ENCODE data around the gene TMEM120B.
"Not testable (repeated sequence)": the region's sequence is repeated elsewhere in the genome, so short reads cannot be mapped to it uniquely, and the experiment has no call there.

Gene TMEM120B

DNA sequence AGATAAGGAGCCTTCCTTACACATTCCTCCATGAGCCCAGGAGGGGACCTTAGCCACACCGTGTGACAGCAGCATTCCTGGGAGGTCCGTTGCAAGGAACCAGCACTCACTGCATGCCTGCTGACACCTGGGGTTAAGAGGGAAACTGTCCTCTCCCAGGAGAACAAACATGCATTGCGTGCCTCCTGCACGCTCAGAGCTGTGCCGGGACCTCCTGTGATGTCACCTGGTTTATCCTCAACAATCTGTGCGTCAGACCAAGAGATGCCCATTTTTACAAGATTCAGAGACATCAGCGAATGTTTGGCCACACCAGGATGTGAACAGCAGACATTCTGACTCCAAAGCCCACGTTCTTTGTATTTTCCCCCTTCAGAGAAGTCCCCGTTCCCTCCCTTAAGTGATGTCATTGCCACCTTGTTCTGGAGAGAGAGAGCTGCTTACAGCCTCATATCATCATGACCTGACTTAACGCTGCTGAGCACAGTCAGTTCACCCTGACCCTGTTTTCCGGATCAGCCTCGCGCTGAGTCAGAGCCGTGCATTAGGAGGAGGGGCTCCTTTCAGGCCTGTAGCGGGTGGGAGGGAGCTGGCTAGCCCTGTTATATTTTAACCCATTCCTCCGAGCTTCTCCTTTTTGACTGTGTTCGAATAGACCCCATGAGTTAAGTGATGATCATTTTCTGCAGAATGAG, 36.2 kb downstream of the TMEM120B start:
- no peak for DNase-seq

DNA sequence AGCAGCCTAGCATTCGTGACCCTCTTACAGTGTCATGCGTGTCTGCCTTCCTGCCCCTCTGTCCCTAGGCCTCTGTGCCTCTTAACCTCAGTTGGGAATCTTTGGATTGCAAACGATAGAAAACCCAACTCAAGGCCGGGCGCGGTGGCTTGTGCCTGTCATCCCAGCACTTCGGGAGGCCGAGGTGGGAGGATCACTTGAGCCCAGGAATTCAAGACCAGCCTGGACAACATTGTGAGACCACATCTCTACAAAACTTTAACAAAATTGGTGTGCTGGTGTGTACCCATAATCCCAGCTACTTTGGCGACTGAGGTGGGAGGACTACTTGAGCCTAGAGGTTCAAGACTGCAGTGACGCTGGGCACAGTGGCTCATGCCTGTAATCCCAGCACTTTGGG, 36.7 kb downstream of the TMEM120B start:
- DNase-seq = no peak

DNA sequence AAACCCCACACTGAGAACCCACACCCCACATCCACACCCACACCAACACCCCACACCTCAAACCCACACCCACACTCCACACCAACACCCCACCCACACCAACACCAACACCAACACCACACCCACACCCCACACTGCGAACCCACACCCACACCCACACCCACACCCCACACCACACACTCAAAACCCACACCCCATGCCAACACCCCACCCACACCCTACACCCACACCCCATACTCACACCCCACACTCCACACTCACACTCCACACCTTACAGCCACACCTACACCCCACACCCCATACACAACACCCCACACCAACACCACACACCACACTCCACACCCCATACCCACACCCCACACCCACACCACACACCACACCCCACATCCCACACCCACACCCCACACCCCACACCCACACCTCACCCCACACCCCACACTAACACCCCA, 38.0 kb downstream of the TMEM120B start:
- DNase-seq = no peak

DNA sequence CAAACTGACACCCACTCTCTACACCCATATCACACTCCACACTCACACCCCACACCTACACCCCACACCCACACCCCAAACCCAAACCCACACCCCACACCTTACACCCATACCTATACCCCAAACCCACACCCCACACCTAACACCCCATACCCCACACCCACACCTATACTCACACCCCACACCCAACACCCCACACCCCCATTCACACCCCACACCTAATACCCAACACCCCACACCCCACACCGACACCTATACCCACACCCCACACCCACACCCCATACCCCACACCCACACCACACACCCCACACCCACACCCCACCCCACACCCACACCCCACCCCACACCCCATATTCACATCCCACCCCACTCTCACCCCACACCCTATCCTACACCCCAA, 38.5 kb downstream of the TMEM120B start:
- DNase-seq = no peak

DNA sequence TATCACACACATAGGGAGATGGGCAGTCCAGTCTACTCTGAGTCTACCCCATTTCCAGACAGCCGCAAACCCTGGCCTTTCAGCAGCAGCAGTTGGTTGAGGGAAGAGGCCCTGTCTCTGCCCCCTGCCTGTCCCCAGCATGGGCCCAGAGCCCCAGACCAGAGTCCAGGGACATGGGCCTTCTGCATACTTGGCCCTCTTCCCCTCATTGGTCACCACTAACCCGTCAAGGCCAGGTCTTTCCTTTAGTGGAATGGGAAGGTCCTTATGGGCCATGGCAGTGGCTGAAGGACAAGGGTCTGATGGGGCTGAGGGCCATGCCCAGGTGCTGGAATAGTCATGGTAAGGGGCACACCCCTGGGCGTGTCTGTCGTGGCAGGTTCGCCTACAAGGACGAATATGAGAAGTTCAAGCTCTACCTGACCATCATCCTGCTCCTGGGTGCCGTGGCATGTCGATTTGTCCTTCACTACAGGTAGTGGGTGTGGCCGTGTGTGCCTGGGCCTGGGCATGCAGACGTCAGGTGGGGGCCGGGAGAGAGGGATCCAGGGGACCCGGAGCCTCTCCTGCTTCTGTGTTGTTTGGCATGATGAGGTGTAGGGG, 39.3 kb downstream of the TMEM120B start:
- DNase-seq = no peak

DNA sequence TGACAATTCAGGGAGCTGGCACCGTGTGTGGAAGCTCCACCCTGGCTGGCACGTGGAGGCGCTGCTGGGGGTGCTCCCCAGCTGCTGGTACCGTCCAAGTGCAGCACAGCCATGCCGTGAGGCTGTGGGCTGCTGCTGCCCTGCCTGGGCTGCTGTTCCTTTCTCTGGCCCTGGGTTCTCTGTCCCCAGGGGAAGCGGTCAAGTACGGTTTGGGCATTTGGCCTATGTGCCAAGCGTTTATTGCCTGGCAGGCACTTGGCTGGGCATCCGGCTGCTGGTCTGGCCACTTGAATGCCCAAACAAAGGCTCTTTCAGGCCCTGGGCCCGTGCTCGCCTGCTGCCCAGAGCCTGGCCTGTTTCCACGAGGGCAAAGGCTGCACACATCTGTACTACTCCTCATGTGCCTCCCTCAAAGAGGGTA, 41.3 kb downstream of the TMEM120B start:
- no peak for DNase-seq

DNA sequence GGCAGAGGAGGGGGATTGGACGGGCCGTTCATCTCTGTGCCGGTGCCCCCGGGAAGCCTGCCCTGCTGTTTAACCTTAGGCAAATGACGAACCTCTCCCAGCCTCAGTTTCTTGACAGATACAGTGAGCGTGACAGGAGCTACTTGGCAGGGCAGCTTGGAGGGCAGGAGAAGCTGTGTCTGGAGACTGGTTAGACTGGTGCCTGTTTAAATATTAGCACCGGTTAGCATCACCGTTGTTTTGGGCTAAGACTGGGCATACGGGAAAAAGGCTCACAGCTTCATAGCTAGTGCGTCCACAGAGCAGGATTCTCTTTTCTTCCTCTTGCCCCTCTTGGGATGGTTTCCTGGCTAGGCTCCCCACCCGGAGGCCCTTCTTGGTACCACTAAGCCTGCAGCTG, 42.3 kb downstream of the TMEM120B start:
- no peak for DNase-seq

DNA sequence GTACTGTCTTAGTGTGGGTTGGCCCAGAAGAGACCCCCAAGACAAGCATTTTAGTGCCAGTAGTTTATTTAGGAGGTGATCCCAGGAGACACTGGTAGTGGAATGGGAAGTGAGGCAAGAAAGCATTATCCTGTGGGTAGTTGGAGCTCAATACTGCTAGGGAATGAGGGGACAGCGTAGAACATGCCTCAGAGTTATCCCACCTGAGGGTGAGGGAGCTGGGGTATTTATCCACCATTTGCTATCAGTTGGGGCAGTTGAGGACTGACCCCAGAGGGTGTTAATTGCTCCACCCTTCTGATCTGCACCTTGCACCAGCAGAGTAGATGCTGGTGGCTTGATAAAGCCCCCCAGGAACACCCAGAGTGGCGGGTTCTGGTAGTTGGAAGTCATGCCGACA, 43.0 kb downstream of the TMEM120B start:
- no peak for DNase-seq

DNA sequence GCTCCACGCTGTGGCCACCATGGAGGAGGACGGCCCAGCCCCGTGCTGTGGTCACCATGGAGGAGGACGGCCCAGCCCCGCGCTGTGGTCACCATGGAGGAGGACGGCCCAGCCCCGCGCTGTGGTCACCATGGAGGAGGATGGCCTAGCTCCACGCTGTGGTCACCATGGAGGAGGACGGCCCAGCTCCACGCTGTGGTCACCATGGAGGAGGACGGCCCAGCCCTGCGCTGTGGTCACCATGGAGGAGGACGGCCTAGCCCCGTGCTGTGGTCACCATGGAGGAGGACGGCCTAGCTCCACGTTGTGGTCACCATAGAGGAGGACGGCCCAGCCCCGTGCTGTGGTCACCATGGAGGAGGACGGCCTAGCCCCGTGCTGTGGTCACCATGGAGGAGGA, 46.0 kb downstream of the TMEM120B start:
- DNase-seq = not testable (repeated sequence)

DNA sequence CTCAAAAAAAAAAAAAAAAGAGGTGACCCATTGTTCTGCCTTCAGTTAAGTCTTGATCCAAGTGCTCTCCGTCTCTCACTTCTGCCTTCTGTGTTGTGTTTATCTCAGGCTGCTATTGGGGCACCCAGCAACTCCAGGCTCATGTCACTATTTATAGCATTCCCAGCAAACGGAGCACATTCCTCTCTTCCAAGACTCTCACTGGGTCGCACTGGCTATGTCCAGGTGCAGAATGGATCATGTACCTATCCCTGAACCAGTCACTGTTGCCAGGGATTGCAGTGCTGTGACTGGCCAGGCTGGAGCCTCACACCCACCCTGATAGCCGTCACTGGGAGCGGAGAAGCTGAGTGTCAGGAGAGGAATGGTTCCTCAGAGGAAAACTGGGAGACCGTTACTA, 49.7 kb downstream of the TMEM120B start:
- DNase-seq = no peak

DNA sequence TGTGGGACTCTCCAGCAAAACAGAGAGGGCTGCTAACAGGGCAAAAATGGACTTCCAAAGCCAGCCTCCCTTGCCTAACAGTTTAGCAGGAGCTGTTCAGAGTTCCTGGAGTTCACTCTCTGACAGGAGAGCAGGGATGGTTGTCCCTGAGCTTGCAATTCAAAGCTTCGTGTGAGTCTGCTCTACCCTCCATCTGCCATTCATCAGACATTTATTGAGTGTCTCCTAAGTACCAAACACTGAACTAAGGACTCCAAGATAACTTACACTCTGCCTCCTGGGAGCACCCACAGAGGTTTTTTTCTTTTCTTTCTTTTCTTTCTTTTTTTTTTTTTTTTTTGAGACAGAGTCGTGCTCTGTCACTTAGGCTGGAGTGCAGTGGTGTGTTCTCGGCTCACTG, 52.3 kb downstream of the TMEM120B start:
- DNase-seq = no peak

DNA sequence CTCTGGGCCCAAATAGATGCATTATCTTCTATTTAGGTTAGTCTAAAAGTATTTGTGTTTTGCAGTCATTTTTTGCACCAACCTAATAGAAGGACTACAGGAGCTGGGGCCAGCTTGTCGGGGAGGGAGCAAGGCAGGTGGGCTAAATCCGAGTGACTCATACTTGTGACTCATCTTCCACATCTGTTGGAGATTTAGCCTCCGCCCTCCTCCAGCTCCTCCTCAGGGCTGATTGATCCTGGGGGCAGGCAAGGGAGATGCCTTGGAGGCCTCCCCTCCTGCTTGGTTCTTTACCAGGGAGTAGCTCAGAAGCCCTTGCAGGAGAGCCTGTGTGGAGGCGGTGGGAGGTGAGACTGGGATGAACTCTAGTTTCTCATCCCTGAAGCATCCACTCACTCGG, 53.0 kb downstream of the TMEM120B start:
- DNase-seq = no peak

DNA sequence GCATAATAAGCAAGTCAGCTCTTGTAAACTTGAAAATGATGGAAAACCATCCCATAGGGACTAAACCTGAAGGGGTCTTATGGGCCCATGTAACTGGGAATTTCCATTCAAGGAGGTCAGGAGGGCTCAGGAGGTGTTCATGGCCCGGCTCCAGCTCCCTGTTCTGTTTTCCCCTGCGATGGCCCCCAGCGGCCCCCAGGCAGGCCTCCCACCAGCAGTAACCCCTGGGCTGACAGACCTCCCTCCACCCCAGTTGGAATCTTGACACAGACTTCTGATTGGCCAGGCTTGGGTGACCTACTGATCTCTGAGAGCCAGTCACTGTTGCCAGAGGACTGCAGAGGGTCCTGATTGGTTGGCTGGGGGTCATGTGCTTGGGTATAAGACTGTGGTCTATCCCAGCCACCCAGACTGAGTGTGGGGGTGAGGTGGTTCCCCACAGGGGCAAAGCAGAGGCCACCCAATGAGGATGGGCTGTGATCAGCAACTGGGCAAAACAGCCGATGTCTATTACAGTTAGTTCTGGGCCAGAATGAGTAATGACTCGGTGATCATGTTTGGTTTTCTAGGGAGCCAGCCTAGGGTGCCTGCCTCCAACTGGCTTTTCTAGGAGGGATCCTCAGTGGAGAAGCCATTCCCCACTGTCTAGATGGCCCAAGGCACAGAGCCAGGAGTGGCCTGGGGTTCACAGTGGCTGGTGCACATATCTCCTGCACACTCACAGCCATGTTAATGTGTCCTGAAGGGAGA, 53.9 kb downstream of the TMEM120B start:
- DNase-seq = no peak

DNA sequence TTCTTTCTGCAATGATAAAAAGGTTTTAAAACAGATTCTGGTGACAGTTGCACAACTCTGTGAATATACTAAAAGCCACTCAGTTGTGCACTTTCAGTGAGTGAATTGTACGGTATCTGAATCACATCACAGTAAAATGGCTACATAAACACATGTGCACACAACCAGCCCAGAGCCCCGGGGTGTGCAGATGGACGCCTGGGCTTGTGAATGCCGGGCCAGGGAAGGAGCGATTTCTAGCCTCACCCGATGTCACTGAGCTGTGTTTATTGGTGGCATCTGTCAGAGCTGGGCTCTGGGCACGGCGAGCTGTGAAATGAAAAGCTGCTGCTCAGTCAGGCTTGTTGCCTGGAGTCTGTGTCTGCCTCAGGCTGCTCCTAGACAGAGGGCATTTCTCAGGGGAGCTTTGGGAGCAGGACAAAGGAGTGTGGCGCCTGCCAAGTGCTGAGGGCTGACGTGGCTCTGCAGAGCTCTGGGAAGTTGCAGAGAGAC, 55.0 kb downstream of the TMEM120B start:
- no peak for DNase-seq

DNA sequence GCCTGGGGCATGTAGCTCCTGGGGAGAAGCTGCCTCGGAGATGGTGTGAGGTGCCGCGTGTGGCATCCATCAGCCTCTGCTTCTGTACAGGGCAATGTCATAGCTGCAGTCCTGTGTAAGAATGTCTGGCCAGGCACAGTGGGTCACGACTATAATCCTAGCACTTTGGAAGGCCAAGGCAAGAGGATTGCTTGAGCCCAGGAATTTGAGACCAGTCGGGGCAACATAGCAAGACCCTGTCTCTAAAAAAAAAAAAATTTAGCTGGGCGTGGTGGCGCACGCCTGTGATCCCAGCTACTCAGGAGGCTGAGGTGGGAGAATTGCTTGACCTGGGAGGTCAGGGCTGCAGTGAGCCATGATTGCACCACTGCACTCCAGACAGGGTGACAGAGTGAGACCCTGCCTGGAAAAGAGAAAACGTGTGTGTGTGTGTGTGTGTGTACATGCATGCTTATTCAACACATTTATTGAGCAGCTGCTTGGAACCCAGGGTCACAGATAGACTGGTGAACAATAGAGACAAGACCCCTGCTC, 56.8 kb downstream of the TMEM120B start:
- DNase-seq = no peak

DNA sequence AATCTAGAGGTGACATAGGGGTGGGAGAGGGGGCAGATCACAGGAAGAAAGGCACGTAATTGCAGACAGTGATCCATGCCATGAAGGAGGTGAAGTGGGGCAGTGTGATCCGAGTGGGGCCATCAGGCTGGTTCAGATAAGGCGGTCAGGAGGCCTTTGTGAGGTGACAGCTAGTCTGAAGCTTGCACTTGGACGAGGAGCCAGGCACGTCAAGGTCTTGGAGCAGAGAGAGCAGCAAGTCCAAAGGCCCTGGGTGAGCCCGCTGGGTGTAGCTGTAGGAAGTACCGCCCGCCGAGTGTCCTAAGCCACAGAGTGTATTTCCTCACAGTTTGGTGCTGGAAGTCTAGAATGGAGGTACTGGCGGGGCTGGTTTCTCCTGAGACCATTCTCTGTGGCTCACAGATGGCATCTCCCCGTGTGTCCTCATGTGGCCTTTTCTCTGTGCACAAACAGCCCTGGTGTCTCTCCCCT, 57.3 kb downstream of the TMEM120B start:
- no peak for DNase-seq

DNA sequence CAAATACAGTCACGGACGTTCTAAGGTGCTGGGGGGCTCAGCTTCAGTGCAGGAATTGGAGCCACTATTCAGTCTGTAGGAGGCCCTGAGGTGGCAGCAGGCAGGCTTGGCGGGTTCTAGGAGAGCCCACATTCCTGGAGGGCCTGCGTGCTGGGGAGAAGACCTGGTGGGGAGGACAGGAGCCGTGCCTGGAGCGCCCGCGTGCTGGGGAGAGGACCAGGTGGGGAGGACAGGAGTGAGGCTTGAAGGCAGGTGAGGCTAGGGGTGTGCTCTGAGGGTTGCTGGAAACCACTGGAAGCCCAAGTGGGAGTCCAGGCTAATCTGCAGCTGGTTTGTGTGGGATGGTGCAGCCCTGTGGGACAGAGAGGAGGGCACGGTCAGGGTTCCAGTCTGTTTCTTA, 57.8 kb downstream of the TMEM120B start:
- no peak for DNase-seq

DNA sequence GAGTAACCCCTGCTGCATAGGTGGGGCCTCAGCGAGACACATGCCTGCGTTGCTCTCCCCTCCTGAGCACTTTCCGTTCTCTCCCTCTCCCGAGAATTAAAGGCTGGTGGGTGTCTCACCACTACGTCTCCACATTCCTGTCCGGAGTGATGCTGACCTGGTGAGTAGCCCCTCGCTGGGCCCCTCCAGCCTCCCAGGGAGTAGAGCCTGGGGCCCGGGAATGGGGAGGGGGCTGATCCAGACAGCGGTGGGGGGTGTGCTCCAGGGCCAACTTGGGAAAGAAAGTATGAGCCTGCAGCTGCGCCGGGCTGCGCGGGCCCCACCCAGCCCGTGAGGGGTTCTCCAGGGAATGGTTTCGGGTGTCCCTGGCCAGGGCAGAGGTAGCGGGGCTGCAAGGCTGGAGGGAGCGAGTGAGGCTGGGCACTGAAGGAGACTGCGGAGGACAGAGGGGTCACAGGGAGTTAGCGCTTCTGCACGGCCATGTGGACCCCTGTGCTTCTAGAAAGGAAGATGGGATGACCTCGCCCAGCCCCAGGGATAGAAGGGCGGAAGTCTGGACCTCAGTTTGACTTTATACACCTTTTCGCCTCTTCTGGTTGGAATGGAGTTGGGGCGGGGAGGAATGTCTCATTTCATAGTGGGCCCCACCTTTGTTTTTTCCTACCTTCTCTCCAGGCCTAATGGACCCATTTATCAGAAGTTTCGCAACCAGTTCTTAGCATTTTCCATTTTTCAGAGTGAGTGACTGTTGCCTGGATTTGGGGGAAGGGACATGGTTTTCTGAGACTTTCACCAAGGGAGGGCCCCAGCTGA, 58.5 kb downstream of the TMEM120B start:
- DNase-seq = no peak

DNA sequence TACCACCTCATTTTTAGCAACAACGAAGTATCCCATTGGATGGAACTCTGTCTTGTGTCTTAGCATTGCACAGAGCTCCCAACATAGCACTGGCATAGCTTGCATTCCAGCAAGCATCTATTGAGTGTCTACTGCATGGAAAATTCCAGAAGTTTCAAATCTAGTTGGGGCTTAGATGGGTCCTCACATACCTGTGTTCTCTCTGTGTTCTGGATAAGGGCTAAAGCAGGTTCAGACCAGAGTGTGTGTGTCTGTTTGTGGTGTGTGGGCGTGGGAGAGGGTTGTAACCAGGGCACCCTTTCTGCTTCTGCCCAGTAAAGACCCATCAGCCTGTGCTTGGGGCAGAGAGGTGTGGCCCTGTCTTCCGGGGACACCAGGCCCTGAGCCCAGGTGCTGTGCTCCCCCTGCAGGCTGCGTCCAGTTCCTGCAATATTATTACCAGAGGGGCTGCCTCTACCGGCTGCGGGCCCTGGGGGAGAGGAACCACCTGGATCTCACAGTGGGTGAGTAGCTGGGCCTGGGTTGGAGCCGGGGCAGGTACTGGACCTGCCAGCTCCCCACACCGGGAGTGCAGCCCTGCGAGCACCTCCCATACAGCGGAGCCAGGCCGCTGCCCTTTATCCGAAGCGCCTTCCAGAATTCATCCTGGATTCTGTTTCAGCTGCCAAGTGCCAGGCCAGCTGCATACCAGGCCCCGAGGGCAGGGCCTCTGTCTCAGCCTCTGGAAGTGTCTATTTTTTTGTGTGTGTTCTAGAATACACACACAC, 60.6 kb downstream of the TMEM120B start:
- DNase-seq = peak; percentile 68

DNA sequence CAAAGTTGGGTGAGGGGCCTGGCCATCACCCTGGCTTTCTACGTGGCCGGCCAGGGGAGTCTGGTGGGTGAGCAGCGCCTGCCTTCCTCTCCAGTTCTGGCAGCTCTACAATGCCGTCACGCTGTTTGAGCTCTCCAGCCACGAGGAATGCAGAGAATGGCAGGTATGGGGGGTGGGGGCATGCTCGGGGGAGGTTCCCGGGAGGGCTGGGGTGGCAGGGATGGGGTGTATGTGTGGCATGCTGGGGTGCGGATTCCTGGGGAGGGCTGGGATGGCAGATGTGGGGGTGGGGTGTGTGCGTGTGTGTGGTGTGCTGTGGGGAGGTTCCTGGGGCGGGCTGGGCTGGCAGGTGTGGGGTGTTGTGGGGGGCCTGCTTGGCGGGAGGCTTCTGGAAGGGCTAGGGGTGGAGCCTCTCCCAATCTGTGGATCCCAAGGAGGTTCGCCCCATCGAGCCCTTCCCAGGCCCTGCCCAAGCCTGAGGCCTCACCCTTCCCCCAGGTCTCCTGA, 62.5 kb downstream of the TMEM120B start:
- no peak for DNase-seq

DNA sequence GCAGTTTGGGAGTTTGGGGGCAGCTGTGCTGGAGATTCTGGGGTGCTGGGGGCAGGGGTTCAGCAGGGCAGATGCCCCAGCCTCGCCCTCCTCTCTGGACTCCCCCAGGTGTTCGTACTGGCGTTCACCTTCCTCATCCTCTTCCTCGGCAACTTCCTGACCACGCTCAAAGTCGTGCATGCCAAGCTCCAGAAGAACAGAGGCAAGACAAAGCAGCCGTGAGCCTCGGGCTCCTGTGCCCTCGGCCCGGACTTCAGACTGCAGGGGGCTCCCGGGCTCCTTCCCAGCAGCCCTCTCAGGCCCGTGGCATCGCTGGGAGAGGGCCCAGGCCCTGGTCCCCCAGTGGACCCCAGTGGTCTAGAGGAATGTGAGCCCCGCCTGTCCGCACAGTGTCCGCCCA, 62.9 kb downstream of the TMEM120B start:
- no peak for DNase-seq

Measured in activated effector memory CD4-positive, alpha-beta T cell treated with Interleukin-2 at 50 U/mL for 16 hours (primary cell).